GM18909 (cell line): ENCODE results near the gene KLF7.

Experiments
- ATAC-seq: cut with Tn5 transposase; IDR thresholded peaks from one replicate; pipeline ENCODE4 v1.9.1; 2021; ENCODE audit warnings: mild to moderate bottlenecking; ENCODE audit not compliant: unreplicated experiment, poor library complexity

KLF7 gene

DNA sequence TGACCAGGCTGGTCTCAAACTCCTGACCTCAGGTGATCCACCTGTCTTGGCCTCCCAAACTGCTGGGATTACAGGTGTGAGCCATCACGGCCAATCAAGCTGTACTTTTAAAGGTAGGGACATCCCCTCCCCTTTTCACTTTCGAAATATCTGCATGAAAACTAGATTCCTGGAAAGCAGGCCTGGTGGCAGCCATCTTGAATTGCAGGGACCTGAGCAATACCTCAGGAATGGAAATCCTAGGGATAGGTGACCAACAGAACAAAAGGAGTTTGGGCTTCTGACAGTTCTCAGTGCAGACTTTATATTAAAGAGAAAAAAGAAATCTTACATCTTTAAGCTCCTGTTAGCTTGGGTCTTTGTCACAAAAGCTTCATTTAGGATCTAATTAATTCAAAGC lies 62.6 kb downstream of the KLF7 start:
- no peak for ATAC-seq

DNA sequence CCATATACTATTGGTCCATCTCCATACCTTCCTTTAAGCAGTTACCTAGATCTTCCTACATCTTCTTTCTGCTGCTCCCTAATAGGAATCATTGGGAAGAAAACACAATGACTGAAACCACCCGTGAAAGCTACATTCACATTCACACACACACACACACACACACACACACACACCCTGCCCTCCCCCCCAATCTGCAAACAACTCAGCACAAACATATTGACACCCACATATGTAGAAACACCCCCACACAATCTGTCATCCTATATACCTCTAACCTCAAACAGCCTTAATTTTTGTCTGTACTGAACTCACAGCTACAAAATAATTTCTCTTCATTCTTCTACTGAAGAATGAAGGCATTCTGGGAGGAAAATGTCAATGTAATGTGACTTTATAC lies 63.8 kb downstream of the KLF7 start:
- ATAC-seq: no peak

DNA sequence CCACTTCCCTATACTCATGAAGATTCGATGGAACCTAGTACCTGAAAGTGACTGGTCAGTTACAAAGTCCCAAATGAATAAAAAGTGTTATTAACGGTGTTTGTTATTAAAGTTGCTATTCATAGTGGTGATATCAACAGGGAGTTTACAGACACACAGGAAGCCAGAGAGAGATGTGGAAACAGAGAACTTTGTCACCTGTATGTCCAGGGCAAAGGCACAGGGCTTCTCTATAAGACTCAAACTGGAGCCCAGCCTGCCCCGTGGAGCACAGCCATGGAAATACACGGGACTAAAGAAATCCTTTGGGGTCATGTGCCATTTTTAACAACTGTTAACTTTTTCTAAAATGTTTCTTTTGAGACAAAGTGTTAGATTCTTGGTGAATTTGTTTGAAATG lies 68.5 kb downstream of the KLF7 start:
- ATAC-seq: no peak

DNA sequence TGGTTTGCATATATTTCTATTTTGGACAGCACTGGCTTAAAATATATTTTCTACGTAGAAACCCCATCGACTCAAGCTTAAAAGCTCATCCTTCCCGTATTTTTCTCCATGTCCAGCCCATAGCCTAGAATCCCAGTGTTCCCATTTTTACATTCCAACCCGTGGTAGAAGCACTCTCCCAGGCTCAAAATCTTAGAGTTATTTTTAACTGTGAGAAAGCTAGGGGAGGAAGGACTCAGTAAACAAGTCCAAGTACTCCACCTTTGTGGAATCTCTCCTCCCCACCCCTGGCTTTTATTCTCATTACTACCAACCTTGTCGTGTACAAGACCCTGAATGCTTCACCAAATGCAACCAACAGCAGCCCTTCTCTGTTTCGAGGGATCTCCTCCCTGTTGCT lies 69.8 kb downstream of the KLF7 start:
- ATAC-seq: no peak

DNA sequence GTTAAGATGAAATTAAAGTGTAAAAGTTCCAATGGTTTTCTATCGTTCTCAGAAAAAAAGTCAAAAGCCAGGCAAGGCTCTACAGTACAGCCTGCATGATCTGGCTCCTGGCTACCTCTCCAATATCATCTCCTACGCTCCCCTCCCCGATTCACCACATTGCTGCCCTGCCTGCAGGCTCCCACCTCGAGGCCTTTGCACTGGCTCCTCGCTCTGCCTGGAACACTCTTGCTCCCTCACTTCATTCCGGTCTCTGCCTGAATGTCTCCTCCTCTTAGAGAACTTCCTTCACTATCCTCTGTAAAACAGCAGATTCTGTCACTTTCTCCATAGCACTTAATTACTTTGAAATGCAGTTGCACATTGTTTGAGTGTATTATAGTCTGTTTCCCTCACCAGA lies 72.5 kb downstream of the KLF7 start:
- ATAC-seq: no peak

DNA sequence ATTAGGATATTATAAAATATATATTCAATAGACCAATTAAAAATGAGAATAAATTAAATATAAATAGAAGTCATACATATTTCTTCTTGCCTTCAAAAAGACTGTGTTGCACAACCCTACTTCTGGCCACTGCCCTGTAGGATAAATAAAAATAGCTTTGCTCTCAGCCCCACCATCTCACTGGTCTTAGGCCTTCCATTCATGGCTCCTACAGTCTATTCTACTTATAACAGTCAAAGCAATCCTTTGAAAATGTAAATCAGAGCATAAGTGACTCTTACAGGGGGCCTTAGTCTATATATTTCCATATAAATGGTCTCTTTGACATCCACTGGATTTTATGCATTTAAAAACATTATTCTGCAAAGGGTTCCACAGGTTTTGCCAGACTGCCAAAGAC lies 72.9 kb downstream of the KLF7 start:
- no peak for ATAC-seq

DNA sequence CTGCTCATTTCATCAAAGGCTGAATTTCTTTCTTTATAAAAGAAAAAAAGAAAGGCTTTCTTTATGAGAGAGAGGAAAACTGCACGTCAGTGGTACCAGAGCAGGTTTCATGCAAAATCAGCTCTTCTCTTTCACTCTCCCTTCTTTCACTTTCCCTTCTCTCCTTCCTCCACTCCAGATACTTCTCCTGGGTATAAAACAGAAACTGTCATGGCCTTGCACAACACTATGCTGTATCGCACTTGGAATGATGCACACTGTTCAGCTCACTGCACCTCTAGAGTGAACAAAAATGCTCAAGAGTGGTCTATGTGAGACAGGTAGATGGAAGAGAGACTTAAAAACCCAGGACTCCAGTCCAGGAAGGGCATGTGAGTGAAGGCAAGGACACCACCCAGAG lies 73.8 kb downstream of the KLF7 start:
- ATAC-seq: no peak

DNA sequence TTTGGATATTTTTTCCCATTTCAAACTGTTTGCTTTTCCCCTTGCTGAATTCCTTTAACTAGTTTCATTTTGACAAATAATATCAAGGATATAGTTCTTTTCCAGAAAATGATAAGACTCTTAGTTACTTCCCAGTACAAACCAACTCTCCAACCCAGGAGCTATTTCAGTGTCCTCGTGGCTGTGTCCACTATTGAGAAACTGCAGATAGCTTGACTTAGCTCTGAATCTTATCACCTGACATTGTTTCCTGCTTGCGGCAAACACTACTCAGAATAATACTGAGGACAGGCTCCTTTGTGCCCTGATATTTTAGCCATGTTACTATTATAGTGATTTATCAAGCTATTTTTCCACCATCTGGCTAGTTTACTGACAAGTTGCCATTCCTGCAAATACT lies 74.6 kb downstream of the KLF7 start:
- no peak for ATAC-seq

DNA sequence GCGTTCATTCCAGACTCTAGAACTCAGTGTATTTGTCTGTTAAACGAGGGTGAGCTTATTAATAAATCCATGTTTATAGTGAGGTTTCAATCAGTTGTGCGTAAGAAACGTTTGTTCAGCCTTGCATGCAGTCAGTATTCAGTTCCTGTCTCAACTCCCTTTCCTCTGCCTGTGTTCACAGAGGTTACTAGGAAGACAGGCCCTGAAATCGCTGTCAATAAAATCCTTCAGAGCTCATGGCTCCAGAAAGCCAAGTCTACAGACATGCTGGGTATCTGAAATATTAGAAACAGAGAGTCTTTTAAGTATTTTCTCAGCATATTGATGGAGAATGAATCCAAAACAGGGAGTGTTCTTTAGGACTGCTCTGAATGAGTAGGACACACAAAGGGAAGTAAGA lies 75.4 kb downstream of the KLF7 start:
- no peak for ATAC-seq

DNA sequence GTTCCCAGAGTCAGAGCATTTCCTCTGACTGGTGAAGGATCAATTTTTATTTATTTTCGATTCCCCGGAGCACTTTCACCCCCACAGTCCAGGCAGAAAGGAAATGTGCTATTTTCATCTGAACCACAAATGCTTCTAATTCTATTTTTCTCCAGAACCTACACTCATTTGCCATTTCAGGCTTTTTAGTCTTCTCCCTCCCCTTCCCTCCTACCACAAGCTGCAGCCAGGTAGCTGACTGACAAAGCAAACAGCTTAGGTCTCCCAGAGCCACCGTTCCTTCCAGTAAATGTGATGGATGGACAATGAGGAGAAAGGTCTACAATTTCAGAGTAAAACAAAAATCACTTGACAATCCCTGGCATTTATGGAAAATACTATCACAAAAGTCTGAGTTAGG lies 76.9 kb downstream of the KLF7 start:
- ATAC-seq: no peak

DNA sequence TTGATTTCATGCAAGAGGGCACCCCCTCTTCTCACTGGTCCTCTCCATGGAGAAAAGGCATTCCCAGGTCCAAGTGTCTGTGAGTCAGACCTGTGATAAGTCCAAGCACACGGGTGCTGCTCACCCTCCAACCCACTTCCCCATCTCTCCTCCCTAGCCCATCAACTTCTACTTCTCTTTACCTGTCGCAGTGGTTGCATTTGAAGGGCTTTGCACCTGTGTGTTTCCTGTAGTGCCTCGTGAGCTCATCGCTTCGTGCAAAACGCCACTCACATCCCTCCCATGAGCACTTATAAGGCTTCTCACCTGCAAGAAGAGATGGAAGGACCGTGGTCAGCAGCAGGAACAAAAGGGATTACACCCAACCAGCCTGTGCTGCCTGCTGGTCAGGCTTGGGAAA lies 77.5 kb downstream of the KLF7 start:
- ATAC-seq: no peak

DNA sequence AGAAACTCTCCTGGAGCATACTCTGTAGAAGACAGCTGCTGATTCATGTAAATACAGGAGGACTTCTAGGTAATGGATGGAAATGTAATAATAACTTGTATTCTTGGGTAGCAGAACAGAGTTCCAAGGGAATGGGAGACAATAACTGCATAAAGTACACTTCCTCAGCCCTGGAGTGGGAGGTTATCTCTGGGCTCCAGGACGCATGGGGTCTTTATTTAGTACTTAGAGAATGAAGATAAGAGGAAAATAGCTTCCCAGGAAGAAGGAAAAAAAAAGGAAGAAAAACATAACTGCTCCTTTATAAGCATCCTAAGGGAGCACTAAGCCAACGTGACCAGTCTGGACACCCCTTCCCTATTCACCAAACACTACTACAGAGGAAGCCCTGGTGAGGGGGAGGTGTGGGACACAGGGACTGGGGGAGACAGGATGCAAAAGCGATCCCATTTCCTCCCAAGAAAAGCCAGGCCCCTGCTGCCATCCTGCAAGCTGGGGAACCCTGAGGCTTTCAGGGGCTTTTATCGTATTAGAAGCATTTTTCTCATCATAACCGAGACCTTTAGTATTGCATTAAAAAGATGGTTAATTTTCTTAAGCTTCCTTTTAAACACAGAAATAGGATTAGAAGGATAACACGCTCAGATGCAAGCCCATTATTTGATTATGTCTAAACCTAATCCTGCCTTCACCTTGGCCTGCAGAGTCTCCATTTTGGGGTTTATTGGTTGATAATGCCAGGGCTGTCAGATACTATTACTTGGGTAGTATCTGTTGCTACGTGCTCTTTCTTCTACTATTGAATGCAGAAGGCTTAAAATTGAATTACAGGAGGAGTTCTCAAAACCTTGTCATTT lies 78.5 kb downstream of the KLF7 start:
- no peak for ATAC-seq

DNA sequence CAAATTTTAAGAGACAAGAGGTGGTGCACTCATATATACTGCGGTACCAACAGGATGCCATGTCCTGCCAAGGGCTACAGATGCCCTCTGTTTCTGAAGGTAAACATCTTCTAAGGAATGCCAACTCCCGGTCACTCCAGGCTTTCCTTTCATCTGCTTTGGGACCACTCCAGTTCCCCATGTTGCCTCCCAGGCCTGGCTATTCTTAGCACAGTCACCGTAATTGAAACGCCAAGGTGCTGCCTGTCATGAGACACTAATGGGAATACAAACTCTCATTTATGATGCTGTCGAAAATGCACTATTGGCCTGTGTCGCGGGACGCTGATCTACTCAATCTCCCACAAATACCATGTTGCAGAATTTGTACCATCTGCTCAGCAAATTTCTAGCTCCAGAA lies 79.6 kb downstream of the KLF7 start:
- no peak for ATAC-seq

DNA sequence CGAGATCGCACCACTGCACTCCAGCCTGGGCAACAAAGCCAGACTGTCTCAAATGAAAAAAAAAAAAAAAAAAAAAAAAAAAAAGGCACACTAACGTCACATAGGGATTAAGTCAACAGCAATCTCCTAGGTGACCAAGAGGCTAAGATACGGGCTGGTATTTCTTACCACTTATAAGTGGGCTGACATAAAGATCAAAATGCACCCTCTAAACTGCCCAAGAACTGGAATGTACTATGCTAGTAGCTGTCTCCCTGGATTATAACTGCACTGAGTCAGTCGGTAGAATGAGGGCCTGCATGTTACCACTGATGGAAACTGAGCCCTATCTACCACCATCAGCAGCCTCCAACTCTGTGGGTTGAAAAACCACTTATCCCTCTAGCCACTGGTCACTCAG lies 80.6 kb downstream of the KLF7 start:
- ATAC-seq: no peak

DNA sequence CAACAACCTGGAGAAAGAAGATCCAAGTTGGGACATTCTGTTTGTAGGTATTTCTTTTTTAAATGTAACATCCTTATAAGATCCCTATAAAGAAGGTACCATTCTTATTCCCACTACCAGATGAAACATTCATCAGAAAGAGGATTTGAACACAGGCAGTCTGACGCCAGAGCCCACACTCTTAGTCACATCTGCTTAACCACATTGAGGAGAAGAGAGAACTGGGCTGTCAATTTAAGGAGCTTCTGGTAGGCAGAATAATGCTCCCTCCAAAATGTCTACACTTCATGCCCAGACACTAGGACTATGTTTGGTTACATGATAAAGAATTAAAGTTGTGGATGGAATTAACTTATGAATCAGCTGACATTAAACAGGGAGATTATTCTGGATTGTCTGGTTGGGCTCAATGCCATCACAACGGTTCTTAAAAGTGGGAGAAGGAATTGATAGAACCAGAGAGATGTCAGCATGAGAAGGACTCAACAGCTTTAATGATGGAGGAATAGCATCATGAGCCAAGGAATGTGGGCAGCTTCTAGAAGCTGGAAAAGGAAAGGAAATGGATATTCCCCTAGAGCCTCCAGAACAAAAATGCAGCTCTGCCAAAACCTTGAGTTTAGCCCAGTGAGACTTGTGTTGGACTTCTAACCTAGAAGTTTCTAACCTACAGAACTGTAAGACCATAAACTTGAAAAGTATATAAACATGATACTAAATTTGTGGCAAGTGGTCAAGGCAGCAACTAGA lies 82.2 kb downstream of the KLF7 start:
- ATAC-seq: no peak

DNA sequence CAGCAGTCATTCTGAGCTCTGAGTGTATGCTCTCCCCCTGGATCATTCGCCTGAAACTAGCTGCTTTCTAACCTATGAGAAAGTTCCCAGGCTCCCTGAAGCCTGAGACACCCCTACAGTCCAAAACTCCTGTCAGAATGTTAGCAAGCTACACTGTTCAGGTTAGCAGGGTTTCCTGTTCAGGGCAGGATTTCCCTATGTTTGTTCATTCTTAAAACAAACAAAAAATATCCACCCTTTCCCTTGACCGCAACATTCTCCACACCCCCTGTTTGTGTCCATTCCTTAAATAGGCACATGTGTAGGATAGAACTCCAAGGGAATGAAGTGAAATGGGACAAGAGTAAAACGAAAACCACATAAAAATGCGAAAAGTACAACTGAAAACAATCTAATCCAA lies 83.1 kb downstream of the KLF7 start:
- no peak for ATAC-seq

DNA sequence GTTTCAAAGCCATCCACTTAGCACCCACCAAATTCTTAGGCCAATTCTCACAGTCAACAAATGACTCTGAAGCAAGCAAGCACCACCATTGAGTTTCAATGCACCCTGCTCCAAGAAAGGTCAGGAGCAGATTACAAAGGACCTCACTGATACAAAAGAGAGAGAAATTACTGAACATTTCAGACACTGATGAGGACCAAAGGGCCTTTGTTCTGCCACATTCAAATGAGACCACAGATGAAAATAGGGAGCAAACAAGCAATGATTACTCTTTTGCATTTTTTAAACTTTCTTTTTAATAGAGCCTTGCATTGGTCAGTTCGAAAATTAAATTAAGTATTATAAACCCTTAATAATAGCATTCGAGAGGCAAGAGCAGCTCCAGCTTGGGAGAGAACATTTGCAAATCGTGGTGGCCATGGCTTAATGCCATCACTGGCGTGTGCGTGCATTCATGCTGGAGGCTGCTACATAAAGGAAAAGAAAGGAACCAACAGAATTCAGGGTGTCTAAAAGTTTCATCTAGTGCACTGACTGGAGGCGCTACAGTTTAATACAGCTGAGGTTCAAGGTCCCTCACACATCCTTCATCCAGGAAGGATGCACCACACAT lies 87.5 kb downstream of the KLF7 start:
- no peak for ATAC-seq

DNA sequence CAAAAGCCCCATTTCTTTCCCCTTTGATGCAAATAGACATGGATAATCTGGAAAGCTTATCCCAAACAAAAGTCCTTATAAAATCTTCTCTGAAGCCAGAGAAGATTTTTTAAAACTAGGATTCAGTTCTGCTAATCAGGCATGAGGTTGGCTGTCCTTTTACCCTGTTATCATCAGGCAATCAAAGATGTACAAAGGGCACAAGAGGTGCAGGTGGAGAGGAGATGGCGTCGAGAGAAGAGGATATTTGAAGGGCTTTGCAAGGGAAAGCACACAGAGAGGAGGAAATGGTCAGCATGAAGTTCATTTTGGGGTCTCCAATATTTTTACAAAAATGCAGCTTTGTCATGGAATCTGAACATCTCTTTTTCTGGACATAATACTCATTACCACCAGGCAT lies 88.5 kb downstream of the KLF7 start:
- no peak for ATAC-seq

DNA sequence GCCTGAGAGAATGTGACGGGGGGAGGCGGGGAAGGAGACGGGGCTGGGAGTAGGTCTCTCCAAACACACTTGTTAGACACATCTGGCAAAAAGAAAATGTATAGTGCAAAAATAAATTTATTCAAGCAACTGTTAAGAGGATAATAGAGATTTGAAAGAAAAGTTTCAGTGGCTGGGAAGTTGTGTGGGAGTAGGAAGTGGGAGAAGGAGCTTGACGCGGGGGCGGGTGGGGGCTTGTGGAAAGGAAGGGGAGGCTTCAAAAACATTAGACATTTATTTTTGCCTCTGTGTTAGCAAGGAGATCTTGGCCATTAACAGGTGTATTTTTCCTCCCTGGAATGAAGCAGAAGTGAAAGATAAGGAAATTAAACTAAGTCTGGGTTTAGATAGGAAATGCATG lies 90.3 kb downstream of the KLF7 start:
- ATAC-seq: no peak

DNA sequence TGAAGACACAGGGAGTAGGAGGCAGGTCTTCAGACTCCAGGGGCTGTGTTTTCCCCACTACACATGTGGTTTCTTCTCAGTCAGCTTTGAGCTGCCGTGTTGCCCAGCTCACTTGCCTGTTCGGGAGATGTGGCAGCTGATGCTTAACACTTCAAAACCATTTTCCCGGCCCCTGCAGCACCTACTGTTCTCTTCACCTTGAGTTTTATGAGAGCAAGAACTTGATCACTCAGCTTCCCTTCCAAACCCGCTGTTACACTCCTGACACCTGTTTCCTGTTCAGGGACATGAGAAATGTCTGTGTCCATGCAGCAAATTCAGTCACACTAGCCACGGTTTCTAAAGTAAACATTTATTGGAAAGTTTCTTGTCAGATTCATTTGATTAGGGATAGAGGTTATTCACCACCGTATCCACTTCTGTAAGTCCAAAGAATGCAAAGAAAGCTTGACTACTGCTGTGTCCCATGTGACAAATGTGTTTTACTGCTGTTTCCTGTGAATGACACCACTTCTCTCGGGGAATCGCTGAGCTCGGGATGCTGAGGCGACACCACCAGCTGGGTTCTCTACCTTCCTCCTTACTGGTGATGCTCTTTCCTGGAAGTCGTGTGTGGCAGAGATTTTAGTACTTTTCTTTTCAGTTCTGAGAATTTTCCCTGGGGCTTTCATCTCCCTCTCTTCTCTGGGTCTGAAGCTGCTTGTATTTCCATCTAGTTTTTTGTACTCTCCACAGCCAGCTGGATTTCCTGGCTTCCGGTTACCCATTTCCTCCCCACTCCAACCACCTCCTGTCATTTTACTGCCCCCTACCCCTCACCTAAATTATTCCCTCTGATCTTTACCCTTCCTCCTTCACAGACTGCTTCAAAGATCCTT lies 91.7 kb downstream of the KLF7 start:
- peak; percentile 41 for ATAC-seq

DNA sequence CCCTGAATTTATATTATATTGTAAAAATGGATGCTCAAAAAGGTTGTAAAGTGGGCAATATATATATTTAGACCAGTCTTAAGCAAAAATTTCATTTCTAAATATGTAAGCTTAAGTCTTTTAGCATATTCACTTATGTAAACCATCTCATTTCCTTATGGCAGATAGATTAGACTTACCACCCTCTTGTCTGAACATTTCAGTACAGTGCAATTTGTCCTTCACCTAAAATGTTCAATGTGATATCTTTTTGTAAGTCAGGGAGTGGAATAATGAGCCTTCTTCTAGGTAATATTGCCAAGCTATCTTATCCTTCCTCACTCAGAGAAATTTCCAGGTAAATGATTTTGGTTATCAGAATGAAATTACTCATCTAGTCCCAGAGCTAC lies 92.3 kb downstream of the KLF7 start:
- no peak for ATAC-seq
